GM18870 (cell line): Measurements from ENCODE around the gene TLE4.
"Not testable (repeated sequence)": the region's sequence is repeated elsewhere in the genome, so short reads cannot be mapped to it uniquely, and the experiment has no call there.

Experiments used
- ATAC-seq: cut with Tn5 transposase; IDR thresholded peaks from one replicate; pipeline ENCODE4 v1.9.1; 2021; ENCODE audit warnings: moderate library complexity; ENCODE audit not compliant: unreplicated experiment

The TLE4 gene

GRCh38 chr9:79598562-79599345, 27.0 kb downstream of the TLE4 start:
- ATAC-seq: no peak

GRCh38 chr9:79600466-79600865, 28.7 kb downstream of the TLE4 start:
- no peak for ATAC-seq

- ATAC-seq: no peak
Observed at GRCh38 chr9:79603222-79603920, 31.6 kb downstream of the TLE4 start.

- no peak for ATAC-seq
Observed at GRCh38 chr9:79604149-79604548, 32.4 kb downstream of the TLE4 start.

- ATAC-seq: no peak
Observed at GRCh38 chr9:79604921-79605562, 33.3 kb downstream of the TLE4 start.

- ATAC-seq: not testable (repeated sequence)
Observed at GRCh38 chr9:79606529-79606928, 34.8 kb downstream of the TLE4 start.

GRCh38 chr9:79609468-79610018, 37.8 kb downstream of the TLE4 start:
- no peak for ATAC-seq

GRCh38 chr9:79610019-79610631, 38.4 kb downstream of the TLE4 start:
- ATAC-seq: no peak

- peak; percentile 93 for ATAC-seq
Observed at GRCh38 chr9:79610791-79611614, 39.2 kb downstream of the TLE4 start.

- no peak for ATAC-seq
Observed at GRCh38 chr9:79613145-79613544, 41.4 kb downstream of the TLE4 start.

GRCh38 chr9:79615038-79615437, 43.3 kb downstream of the TLE4 start:
- no peak for ATAC-seq

GRCh38 chr9:79616013-79616412, 44.2 kb downstream of the TLE4 start:
- ATAC-seq: no peak

- ATAC-seq: no peak
Observed at GRCh38 chr9:79616971-79617370, 45.2 kb downstream of the TLE4 start.

GRCh38 chr9:79617395-79617794, 45.6 kb downstream of the TLE4 start:
- no peak for ATAC-seq

GRCh38 chr9:79619930-79620329, 48.2 kb downstream of the TLE4 start:
- ATAC-seq: no peak

GRCh38 chr9:79621916-79622575, 50.3 kb downstream of the TLE4 start:
- no peak for ATAC-seq

- ATAC-seq: peak; percentile 97
Observed at GRCh38 chr9:79623799-79624721, 52.3 kb downstream of the TLE4 start.

- no peak for ATAC-seq
Observed at GRCh38 chr9:79629721-79630120, 58.0 kb downstream of the TLE4 start.
